SH-SY5Y (cell line): ENCODE results near the gene ADAM10.

Source experiments
- GATA2 ChIP-seq: IDR thresholded peaks from 2 replicates; pipeline ENCODE4 v1.6.1; 2011; ENCODE audit warnings: mild to moderate bottlenecking, low read depth, low read length
- GATA3 ChIP-seq: IDR thresholded peaks from 2 replicates; pipeline ENCODE4 v1.6.1; 2011; ENCODE audit warnings: low read depth, mild to moderate bottlenecking, low read length, moderate library complexity

GRCh38 chr15:58650102-58650501 lies 99.4 kb downstream of the ADAM10 start:
- TF ChIP-seq GATA3 (no peak), GATA2 (no peak)
